ENCODE results near the gene RASGRP1.

Gene RASGRP1

DNA sequence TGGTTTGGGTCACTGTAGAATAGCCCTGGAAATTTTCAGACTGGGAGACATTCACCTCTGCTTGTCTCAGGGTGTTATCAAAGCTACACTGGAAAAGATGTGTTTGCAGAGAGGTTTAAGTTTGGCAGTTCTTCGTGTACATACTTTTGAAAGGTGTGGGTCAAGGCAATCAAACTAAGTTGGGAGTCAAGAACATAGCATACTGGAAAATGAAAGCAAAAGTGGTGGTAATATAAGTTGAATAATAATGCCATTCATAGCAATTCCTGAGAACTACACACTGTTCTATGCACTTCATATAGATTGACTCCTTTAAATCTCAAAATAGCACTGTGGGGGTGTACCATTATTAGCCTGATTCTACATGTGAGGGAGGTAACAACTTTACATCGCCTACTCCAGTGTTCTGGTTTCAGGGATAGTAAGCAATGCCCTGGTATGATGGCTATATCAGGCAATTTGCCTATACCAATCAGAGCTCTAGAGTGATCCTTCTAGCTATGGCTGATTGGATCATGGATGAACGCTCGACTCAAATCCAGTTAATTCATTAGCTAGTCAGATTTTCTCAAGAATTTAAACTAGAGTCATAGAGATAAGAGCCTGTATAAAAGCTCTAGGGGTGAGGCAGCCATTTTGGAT, 44.6 kb upstream of the RASGRP1 start:
- H3K27ac ChIP-seq: no peak overlapping the region
- no peak overlapping the region for H3K4me3 ChIP-seq (ENCODE audit: low read depth in 1 of 2, low read length in 1 of 2)
- H3K27me3 ChIP-seq: peaks cover 8% of the 10 kb centered on the region
- TF ChIP-seq, protein P1, sequence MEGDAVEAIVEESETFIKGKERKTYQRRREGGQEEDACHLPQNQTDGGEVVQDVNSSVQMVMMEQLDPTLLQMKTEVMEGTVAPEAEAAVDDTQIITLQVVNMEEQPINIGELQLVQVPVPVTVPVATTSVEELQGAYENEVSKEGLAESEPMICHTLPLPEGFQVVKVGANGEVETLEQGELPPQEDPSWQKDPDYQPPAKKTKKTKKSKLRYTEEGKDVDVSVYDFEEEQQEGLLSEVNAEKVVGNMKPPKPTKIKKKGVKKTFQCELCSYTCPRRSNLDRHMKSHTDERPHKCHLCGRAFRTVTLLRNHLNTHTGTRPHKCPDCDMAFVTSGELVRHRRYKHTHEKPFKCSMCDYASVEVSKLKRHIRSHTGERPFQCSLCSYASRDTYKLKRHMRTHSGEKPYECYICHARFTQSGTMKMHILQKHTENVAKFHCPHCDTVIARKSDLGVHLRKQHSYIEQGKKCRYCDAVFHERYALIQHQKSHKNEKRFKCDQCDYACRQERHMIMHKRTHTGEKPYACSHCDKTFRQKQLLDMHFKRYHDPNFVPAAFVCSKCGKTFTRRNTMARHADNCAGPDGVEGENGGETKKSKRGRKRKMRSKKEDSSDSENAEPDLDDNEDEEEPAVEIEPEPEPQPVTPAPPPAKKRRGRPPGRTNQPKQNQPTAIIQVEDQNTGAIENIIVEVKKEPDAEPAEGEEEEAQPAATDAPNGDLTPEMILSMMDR (IDR thresholded peaks at IDR 0.05): no peak
- no peaks in the 10 kb centered on the region for H3K9me3 ChIP-seq
- H3K4me1 ChIP-seq (ENCODE audit: control insufficient read depth in 1 of 2, insufficient read depth in 1 of 2, low read depth in 1 of 2, low read length in 1 of 2): no peaks in the 10 kb centered on the region
- no peaks in the 10 kb centered on the region for H3K36me3 ChIP-seq

DNA sequence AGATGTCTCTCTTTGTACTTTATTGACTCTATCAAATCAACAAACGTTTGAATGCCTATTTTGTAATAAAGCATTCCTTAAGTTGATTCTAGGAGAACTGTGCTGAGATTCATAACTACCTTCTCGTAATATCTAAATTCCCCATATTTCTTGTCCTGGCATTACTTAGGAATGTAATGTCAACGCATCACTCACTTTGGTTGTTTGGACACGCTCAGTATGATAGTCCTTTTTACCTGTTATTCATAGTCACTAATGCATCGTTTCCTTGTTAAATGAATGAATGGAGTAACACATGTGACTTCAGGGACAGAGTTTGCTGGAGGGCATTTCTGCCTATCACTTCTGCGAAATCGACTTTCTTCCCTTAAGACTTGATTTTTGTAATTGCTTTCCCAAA, 44.1 kb upstream of the RASGRP1 start:
- H3K27ac ChIP-seq: no peak overlapping the region
- no peaks in the 10 kb centered on the region for H3K4me1 ChIP-seq (ENCODE audit: control insufficient read depth in 1 of 2, insufficient read depth in 1 of 2, low read depth in 1 of 2, low read length in 1 of 2)
- TF ChIP-seq, protein P1 (IDR thresholded peaks at IDR 0.05): no peak
- no peaks in the 10 kb centered on the region for H3K9me3 ChIP-seq
- H3K36me3 ChIP-seq: no peaks in the 10 kb centered on the region
- H3K4me3 ChIP-seq (ENCODE audit: low read depth in 1 of 2, low read length in 1 of 2): no peak overlapping the region
- H3K27me3 ChIP-seq: peaks cover 9% of the 10 kb centered on the region

DNA sequence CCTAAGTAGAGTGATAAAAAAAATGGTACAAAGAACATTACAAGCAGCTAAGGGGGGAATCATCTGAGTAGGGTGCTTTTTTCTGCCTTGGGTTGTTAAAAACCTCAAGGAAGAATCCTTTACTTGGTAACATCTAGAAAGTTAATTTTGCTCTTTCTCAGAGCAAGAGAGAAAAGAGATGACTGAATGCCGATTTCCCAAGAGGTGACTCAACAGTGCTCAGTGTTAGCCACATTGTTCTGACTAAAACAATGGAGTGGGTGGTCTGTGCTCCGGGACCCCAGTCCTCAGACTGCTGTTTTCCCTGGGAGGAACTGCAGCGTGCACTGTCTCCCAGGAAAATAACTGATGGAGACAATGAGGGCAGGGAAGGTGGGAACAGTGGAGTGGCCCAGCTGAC, 41.1 kb upstream of the RASGRP1 start:
- H3K27me3 ChIP-seq: peaks cover 9% of the 10 kb centered on the region
- TF ChIP-seq, protein P1 (IDR thresholded peaks at IDR 0.05): no peak
- H3K27ac ChIP-seq: no peak overlapping the region
- H3K4me3 ChIP-seq (ENCODE audit: low read depth in 1 of 2, low read length in 1 of 2): no peak overlapping the region
- H3K9me3 ChIP-seq: no peaks in the 10 kb centered on the region
- H3K36me3 ChIP-seq: no peaks in the 10 kb centered on the region
- no peaks in the 10 kb centered on the region for H3K4me1 ChIP-seq (ENCODE audit: control insufficient read depth in 1 of 2, insufficient read depth in 1 of 2, low read depth in 1 of 2, low read length in 1 of 2)

DNA sequence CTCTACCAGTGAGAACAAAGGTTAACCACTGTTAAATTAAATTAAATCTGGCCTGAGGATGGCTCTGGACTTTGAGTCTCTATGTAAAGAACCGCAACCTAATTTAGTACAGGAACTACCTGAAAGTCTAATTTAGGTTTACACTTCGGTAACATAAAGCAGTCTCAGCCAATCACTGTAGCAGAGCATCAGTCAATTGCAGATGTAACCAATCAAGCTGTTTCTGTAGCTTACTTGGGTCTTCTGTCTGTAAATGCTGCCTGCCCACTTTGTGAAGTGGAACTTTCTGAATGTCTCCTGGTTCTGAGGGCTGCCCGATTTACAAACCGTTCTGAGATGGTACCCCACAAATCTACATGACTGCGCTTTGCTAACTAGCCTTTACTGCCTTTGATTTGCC, 39.1 kb upstream of the RASGRP1 start:
- H3K27me3 ChIP-seq: peaks cover 9% of the 10 kb centered on the region
- no peaks in the 10 kb centered on the region for H3K36me3 ChIP-seq
- H3K27ac ChIP-seq: no peak overlapping the region
- H3K4me1 ChIP-seq (ENCODE audit: control insufficient read depth in 1 of 2, insufficient read depth in 1 of 2, low read depth in 1 of 2, low read length in 1 of 2): no peaks in the 10 kb centered on the region
- no peaks in the 10 kb centered on the region for H3K9me3 ChIP-seq
- TF ChIP-seq, protein P1 (IDR thresholded peaks at IDR 0.05): no peak
- H3K4me3 ChIP-seq (ENCODE audit: low read depth in 1 of 2, low read length in 1 of 2): no peak overlapping the region

DNA sequence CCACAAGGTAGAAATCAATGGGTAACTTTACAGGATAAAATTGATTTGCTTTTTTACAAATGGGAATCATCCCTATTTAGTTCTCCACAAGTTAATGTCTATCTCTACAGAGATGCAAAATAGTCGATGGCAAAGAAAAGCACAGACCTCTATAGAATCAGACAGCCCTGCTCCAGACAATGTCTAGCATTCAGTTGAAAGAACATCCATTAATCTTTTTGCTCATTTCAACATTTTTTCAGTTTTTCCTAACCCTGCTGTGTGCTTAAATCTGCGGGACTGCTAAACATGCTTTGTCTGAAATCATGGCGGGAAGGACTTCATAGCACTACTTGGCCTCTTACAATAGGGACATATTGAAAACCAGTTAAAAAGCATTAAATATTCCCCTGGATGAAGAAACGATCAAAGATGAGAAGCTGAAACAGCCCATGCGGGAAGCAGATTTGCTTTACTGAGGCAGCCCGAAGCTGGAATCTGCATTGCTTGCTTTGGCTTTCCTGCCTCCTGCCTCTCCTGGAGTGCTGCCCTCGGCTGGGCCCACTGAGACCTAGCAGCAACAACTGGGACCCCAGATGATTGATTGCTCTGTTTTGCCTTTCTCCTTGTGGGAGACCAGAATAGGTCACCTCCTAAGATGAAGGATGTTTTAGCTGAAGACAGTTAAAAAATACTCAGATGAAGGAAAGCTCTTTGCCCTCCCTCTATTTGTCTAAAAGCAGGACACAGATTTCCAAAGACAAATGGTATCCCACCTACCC, 38.5 kb upstream of the RASGRP1 start:
- H3K9me3 ChIP-seq: no peaks in the 10 kb centered on the region
- H3K36me3 ChIP-seq: no peaks in the 10 kb centered on the region
- H3K27me3 ChIP-seq: peaks cover 9% of the 10 kb centered on the region
- no peak overlapping the region for H3K4me3 ChIP-seq (ENCODE audit: low read depth in 1 of 2, low read length in 1 of 2)
- H3K27ac ChIP-seq: no peak overlapping the region
- TF ChIP-seq, protein P1 (IDR thresholded peaks at IDR 0.05): no peak
- H3K4me1 ChIP-seq (ENCODE audit: control insufficient read depth in 1 of 2, insufficient read depth in 1 of 2, low read depth in 1 of 2, low read length in 1 of 2): no peaks in the 10 kb centered on the region

All from neutrophil (primary cell).